HAP-1 (cell line): ENCODE measurements around the gene FMNL1.

Experiments
- DNase-seq, 2 experiments: peaks; one replicate each; pipeline ENCODE4 v3.0.0-alpha.2; 2016 to 2020; ENCODE audit warnings: low spot score in 2 of 2
- H3K27me3 ChIP-seq: fragments of 250-450 bp; sonication (Bioruptor Pico); 2 replicates; pipeline ENCODE4 v1.5.1; 2020; ENCODE audit warnings: low read depth, mild to moderate bottlenecking, moderate library complexity
- H3K36me3 ChIP-seq: fragments of 250-450 bp; sonication (Bioruptor Pico); replicated peaks from 2 replicates; pipeline ENCODE4 v1.5.1; 2020; ENCODE audit warnings: mild to moderate bottlenecking
- H3K4me1 ChIP-seq: fragments of 250-450 bp; sonication (Bioruptor Pico); 2 replicates; pipeline ENCODE4 v1.5.1; 2020; ENCODE audit warnings: mild to moderate bottlenecking
- H3K4me3 ChIP-seq: fragments of 250-450 bp; sonication (Bioruptor Pico); 2 replicates; pipeline ENCODE4 v1.5.1; 2020; ENCODE audit warnings: mild to moderate bottlenecking, moderate library complexity
- H3K9me3 ChIP-seq: fragments of 250-450 bp; sonication (Bioruptor Pico); 2 replicates; pipeline ENCODE4 v1.5.1; 2020; ENCODE audit warnings: mild to moderate bottlenecking, moderate library complexity
- in situ Hi-C: fragments of 300-500 bp; cut with MboI; formaldehyde crosslinking; loops from 3 replicates; pipeline ENCODE4 v1.14.3; 2020; ENCODE audit warnings: low sequenced_read_pairs, inconsistent platforms, mixed read lengths

FMNL1 gene

GRCh38 chr17:45264430-45264829, 42.7 kb downstream of the FMNL1 start:
- Histone ChIP-seq H3K9me3 (no peaks in the 10 kb centered on the region), H3K4me1 (no peaks in the 10 kb centered on the region), H3K27me3 (no peaks in the 10 kb centered on the region), H3K4me3 (no peak overlapping the region), H3K36me3 (peaks cover 14% of the 10 kb centered on the region)
- no peak for DNase-seq
- in situ Hi-C loops, result no loop called here

GRCh38 chr17:45264988-45265387, 43.3 kb downstream of the FMNL1 start:
- no peak overlapping the region for H3K4me3 ChIP-seq
- DNase-seq, result no peak
- in situ Hi-C loops, result no loop called here
- H3K27me3 ChIP-seq, result no peaks in the 10 kb centered on the region
- H3K36me3 ChIP-seq, result peaks cover 14% of the 10 kb centered on the region
- no peaks in the 10 kb centered on the region for H3K4me1 ChIP-seq
- no peaks in the 10 kb centered on the region for H3K9me3 ChIP-seq

GRCh38 chr17:45265821-45266220, 44.1 kb downstream of the FMNL1 start:
- Histone ChIP-seq H3K36me3 (peaks cover 14% of the 10 kb centered on the region), H3K27me3 (no peaks in the 10 kb centered on the region), H3K9me3 (no peaks in the 10 kb centered on the region), H3K4me1 (no peaks in the 10 kb centered on the region), H3K4me3 (no peak overlapping the region)
- in situ Hi-C loops, result no loop called here
- no peak for DNase-seq

- no peaks in the 10 kb centered on the region for H3K27me3 ChIP-seq
- H3K4me3 ChIP-seq, result no peak overlapping the region
- in situ Hi-C loops, result no loop called here
- no peak for DNase-seq
- peaks cover 14% of the 10 kb centered on the region for H3K36me3 ChIP-seq
- H3K4me1 ChIP-seq, result no peaks in the 10 kb centered on the region
- no peaks in the 10 kb centered on the region for H3K9me3 ChIP-seq
Measured at GRCh38 chr17:45266372-45266926, 44.8 kb downstream of the FMNL1 start.

GRCh38 chr17:45267436-45268055, 45.9 kb downstream of the FMNL1 start:
- peaks cover 14% of the 10 kb centered on the region for H3K36me3 ChIP-seq
- H3K4me3 ChIP-seq, result no peak overlapping the region
- H3K4me1 ChIP-seq, result no peaks in the 10 kb centered on the region
- in situ Hi-C loops, result no loop called here
- no peaks in the 10 kb centered on the region for H3K27me3 ChIP-seq
- H3K9me3 ChIP-seq, result no peaks in the 10 kb centered on the region
- no peak for DNase-seq

- Histone ChIP-seq H3K27me3 (no peaks in the 10 kb centered on the region), H3K4me1 (no peaks in the 10 kb centered on the region), H3K36me3 (peaks cover 4% of the 10 kb centered on the region), H3K9me3 (no peaks in the 10 kb centered on the region), H3K4me3 (no peak overlapping the region)
- DNase-seq, result no peak
- in situ Hi-C loops, result loop anchor here (10.0 kb wide), 1 partner anchor 55 kb away; no protein-coding TSS in a partner anchor
Measured at GRCh38 chr17:45269912-45270311, 48.2 kb downstream of the FMNL1 start.

- in situ Hi-C loops, result loop anchor here (10.0 kb wide), 1 partner anchor 56 kb away; no protein-coding TSS in a partner anchor
- Histone ChIP-seq H3K4me1 (no peaks in the 10 kb centered on the region), H3K27me3 (no peaks in the 10 kb centered on the region), H3K9me3 (no peaks in the 10 kb centered on the region), H3K4me3 (no peak overlapping the region), H3K36me3 (peaks cover 3% of the 10 kb centered on the region)
- peak in 1 of 2 experiments; percentile 69 for DNase-seq
Measured at GRCh38 chr17:45270828-45271418, 49.2 kb downstream of the FMNL1 start.

- Histone ChIP-seq H3K36me3 (peaks cover 3% of the 10 kb centered on the region), H3K27me3 (no peaks in the 10 kb centered on the region), H3K9me3 (no peaks in the 10 kb centered on the region), H3K4me3 (no peak overlapping the region), H3K4me1 (no peaks in the 10 kb centered on the region)
- DNase-seq, result no peak
- in situ Hi-C loops, result loop anchor here (10.0 kb wide), 1 partner anchor 57 kb away; no protein-coding TSS in a partner anchor
Measured at GRCh38 chr17:45271603-45272002, 49.9 kb downstream of the FMNL1 start.

GRCh38 chr17:45273551-45273957, 51.9 kb downstream of the FMNL1 start:
- no peak overlapping the region for H3K4me3 ChIP-seq
- no peaks in the 10 kb centered on the region for H3K9me3 ChIP-seq
- DNase-seq, result no peak
- in situ Hi-C loops, result loop anchor here (10.0 kb wide), 1 partner anchor 59 kb away; no protein-coding TSS in a partner anchor
- H3K36me3 ChIP-seq, result peaks cover 3% of the 10 kb centered on the region
- no peaks in the 10 kb centered on the region for H3K4me1 ChIP-seq
- H3K27me3 ChIP-seq, result no peaks in the 10 kb centered on the region

GRCh38 chr17:45274033-45274432, 52.3 kb downstream of the FMNL1 start:
- in situ Hi-C loops, result loop anchor here (10.0 kb wide), 1 partner anchor 59 kb away; no protein-coding TSS in a partner anchor
- H3K36me3 ChIP-seq, result peaks cover 3% of the 10 kb centered on the region

GRCh38 chr17:45276031-45276430, 54.3 kb downstream of the FMNL1 start:
- in situ Hi-C loops, result loop anchor here (10.0 kb wide), 1 partner anchor 61 kb away; no protein-coding TSS in a partner anchor
- no peak overlapping the region for H3K4me3 ChIP-seq
- no peak for DNase-seq
- no peaks in the 10 kb centered on the region for H3K4me1 ChIP-seq
- H3K9me3 ChIP-seq, result no peaks in the 10 kb centered on the region
- no peaks in the 10 kb centered on the region for H3K27me3 ChIP-seq
- H3K36me3 ChIP-seq, result no peaks in the 10 kb centered on the region

More at GRCh38 chr17:45274033-45274432, 52.3 kb downstream of the FMNL1 start:
- Histone ChIP-seq H3K4me3 (no peak overlapping the region), H3K4me1 (no peaks in the 10 kb centered on the region), H3K27me3 (no peaks in the 10 kb centered on the region), H3K9me3 (no peaks in the 10 kb centered on the region)
- no peak for DNase-seq

- DNase-seq, result peak; percentile 69 to 92
- H3K9me3 ChIP-seq, result no peaks in the 10 kb centered on the region
- no peak overlapping the region for H3K4me3 ChIP-seq
- no peaks in the 10 kb centered on the region for H3K4me1 ChIP-seq
- no peaks in the 10 kb centered on the region for H3K27me3 ChIP-seq
- no peaks in the 10 kb centered on the region for H3K36me3 ChIP-seq
- in situ Hi-C loops, result loop anchor here (10.0 kb wide), 1 partner anchor 63 kb away; no protein-coding TSS in a partner anchor
Measured at GRCh38 chr17:45277216-45277849, 55.6 kb downstream of the FMNL1 start.

GRCh38 chr17:45277992-45278391, 56.3 kb downstream of the FMNL1 start:
- no peaks in the 10 kb centered on the region for H3K9me3 ChIP-seq
- no peaks in the 10 kb centered on the region for H3K27me3 ChIP-seq
- no peaks in the 10 kb centered on the region for H3K4me1 ChIP-seq
- in situ Hi-C loops, result loop anchor here (10.0 kb wide), 1 partner anchor 63 kb away; no protein-coding TSS in a partner anchor
- H3K4me3 ChIP-seq, result no peak overlapping the region
- no peaks in the 10 kb centered on the region for H3K36me3 ChIP-seq
- DNase-seq, result no peak
